ENCODE results near the gene SPATA2. TPM values are rescaled to one million over a fixed set of nuclear protein-coding genes. Genes with fewer than 3 reads are reported as not detected.

Gene SPATA2
- total RNA-seq, 1 experiment from 2014 or later = 6.6 TPM

DNA sequence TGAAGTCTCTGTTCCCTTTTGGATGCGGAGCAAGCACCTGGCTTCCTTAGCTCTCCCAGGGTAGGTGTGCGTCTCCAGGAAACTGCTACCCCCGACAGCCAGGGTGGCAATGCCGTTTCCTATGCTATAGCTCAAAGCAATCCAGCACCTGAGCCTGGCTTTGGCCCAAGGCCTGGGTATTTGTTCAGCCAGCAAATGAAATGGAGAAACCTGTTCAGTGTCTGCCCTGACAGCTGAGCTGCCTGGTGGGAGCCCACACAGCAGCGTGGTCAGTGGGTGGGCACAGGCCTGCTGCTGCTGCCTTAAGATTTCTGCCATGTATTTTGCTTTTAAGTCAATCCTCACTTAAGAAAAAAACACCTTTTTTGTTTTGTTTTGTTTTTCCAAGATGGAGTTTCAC, 13.7 kb downstream of the SPATA2 start:
- Histone ChIP-seq H3K27ac (ENCODE audit: low read depth, low read length) (no peak overlapping the region), H3K27me3 (ENCODE audit: insufficient read depth, low read length) (no peaks in the 10 kb centered on the region), H3K4me3 (replicated peaks in 1 of 2; ENCODE audit: low read depth in 1 of 2, low read length in 2 of 2) (no peak overlapping the region), H4K20me1 (ENCODE audit: insufficient read depth) (0 out of 2 replicates have a peak, but pooled peaks cover 3% of the 10 kb centered on the region), H3K9ac (ENCODE audit: low read length) (no peak overlapping the region), H2AFZ (ENCODE audit: low read depth, low read length, poor library complexity, severe bottlenecking) (no peak overlapping the region), H3K36me3 (ENCODE audit: control insufficient read depth in 1 of 2, insufficient read depth in 2 of 2, low read length in 2 of 2) (peaks cover 7 to 16% of the 10 kb centered on the region in 2 experiments; a peak in 2 of 4 replicates), H3K79me2 (ENCODE audit: insufficient read depth, low read length) (no peaks in the 10 kb centered on the region), H3K4me1 (ENCODE audit: control insufficient read depth in 1 of 2, insufficient read depth in 2 of 2, low read length in 2 of 2) (no peaks in the 10 kb centered on the region), H3K9me3 (ENCODE audit: control insufficient read depth in 1 of 2, insufficient read depth in 1 of 2, low read depth in 1 of 2, low read length in 2 of 2) (no peaks in the 10 kb centered on the region), H3K4me2 (ENCODE audit: low read length) (no peak overlapping the region), H3K9me2 (ENCODE audit: insufficient read depth) (no peaks in the 10 kb centered on the region)
- no peak for ATAC-seq
- CTCF ChIA-PET = interaction anchor here (1.3 kb wide), 2 partner anchors 13 to 170 kb away, joined by 3 to 4 read pairs; no protein-coding TSS in a partner anchor
- no TSS peak for BruUV-seq (replicated peaks)
- TF ChIP-seq, protein P1, sequence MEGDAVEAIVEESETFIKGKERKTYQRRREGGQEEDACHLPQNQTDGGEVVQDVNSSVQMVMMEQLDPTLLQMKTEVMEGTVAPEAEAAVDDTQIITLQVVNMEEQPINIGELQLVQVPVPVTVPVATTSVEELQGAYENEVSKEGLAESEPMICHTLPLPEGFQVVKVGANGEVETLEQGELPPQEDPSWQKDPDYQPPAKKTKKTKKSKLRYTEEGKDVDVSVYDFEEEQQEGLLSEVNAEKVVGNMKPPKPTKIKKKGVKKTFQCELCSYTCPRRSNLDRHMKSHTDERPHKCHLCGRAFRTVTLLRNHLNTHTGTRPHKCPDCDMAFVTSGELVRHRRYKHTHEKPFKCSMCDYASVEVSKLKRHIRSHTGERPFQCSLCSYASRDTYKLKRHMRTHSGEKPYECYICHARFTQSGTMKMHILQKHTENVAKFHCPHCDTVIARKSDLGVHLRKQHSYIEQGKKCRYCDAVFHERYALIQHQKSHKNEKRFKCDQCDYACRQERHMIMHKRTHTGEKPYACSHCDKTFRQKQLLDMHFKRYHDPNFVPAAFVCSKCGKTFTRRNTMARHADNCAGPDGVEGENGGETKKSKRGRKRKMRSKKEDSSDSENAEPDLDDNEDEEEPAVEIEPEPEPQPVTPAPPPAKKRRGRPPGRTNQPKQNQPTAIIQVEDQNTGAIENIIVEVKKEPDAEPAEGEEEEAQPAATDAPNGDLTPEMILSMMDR (IDR thresholded peaks at IDR 0.05 in 2 of 3, conservative IDR thresholded peaks at IDR 0.05 in 1 of 3; ENCODE audit: borderline replicate concordance in 1 of 3, insufficient read depth in 1 of 3, low read depth in 2 of 3, low read length in 2 of 3) = no peak
- TF ChIP-seq EZH2 (IDR thresholded peaks at IDR 0.05) (no peak), YY1 (IDR thresholded peaks at IDR 0.05; ENCODE audit: extremely low read depth, insufficient replicate concordance, low read depth, low read length) (no peak), RAD21 (IDR thresholded peaks at IDR 0.05; ENCODE audit: low read depth) (no peak), POLR2AphosphoS5 (IDR thresholded peaks at IDR 0.05; ENCODE audit: low read depth, low read length) (no peak), ZNF274 (IDR thresholded peaks at IDR 0.05; ENCODE audit: low read depth, low read length) (no peak), CEBPB (IDR thresholded peaks at IDR 0.05; ENCODE audit: low read depth) (no peak), EGR1 (IDR thresholded peaks at IDR 0.05; ENCODE audit: low read depth) (no peak)
- TF ChIP-seq, protein P2, sequence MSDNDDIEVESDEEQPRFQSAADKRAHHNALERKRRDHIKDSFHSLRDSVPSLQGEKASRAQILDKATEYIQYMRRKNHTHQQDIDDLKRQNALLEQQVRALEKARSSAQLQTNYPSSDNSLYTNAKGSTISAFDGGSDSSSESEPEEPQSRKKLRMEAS (IDR thresholded peaks at IDR 0.05) = no peak
- RAD21 ChIA-PET (ENCODE audit: low non-redundant PET in 1 of 2, low total read pairs in 2 of 2, uncharacterized antibody in 2 of 2, unreplicated experiment in 2 of 2) = no interaction called here
- intact Hi-C loops (cut with micrococcal nuclease) = no loop called here
- no peak for DNase-seq (ENCODE audit: low read depth, low spot score)
- POLR2A ChIA-PET = no interaction called here
